Endothelial cell of umbilical vein (primary cell): ENCODE results near the gene OPCML. TPM values are rescaled to one million over a fixed set of nuclear protein-coding genes. Genes with fewer than 3 reads are reported as not detected.

ENCODE experiments used
- BruUV-seq: library from RNA; stranded (reverse); fragments of 400-500 nt; replicated peaks from 2 replicates; lab custom pipeline; 2021; lab: Mats Ljungman, UMichigan
- CTCF ChIA-PET: fragments of 300-600, 350-600 bp; sonication (Branson Sonifier 250); formaldehyde crosslinking; loops from one replicate; lab custom pipeline; 2021; ENCODE audit warnings: antibody characterized with exemption, inconsistent platforms; lab: Charles Lee
- POLR2A ChIA-PET: fragments of 300-600, 350-600 bp; sonication (Branson Sonifier 250); formaldehyde crosslinking; loops from one replicate; lab custom pipeline; 2021; ENCODE audit warnings: antibody characterized with exemption, inconsistent platforms; lab: Charles Lee
- DNase-seq: peaks from one replicate; pipeline ENCODE4 v3.0.0-alpha.2; 2011; ENCODE audit warnings: low read depth, low spot score
- FAIRE-seq: peaks from 2 replicates; lab custom pipeline; 2011; peaks lifted over from hg19 to GRCh38; lab: Jason Lieb, UNC
- H2AFZ ChIP-seq: 2 replicates; pipeline ENCODE4 v1.6.0; 2012; ENCODE audit warnings: low read depth, low read length, control low read depth, inconsistent platforms
- H3K27ac ChIP-seq: 2 replicates; pipeline ENCODE4 v1.5.1; 2011; ENCODE audit warnings: low read depth, mild to moderate bottlenecking, control low read depth, low read length, moderate library complexity; ENCODE audit not compliant: insufficient read depth
- H3K27me3 ChIP-seq, 2 experiments: 2 replicates each; pipeline versions ENCODE4 v1.6.0 to v1.6.1; 2011; ENCODE audit warnings: low read length in 2 of 2, mixed read lengths in 1 of 2; ENCODE audit not compliant: control insufficient read depth in 2 of 2, insufficient read depth in 2 of 2
- H3K36me3 ChIP-seq, 2 experiments: 2 replicates in 1 of 2; 3 replicates in 1 of 2; pipeline ENCODE4 v1.5.1; 2011; ENCODE audit warnings: low read length in 2 of 2, mild to moderate bottlenecking in 1 of 2, moderate library complexity in 1 of 2; ENCODE audit not compliant: control insufficient read depth in 2 of 2, insufficient read depth in 2 of 2; ENCODE audit errors: extremely low read depth in 1 of 2
- H3K4me1 ChIP-seq: 3 replicates; pipeline ENCODE4 v1.5.1; 2011; ENCODE audit warnings: mild to moderate bottlenecking, low read length; ENCODE audit not compliant: control insufficient read depth, insufficient read depth; ENCODE audit errors: extremely low read depth
- H3K4me2 ChIP-seq: 2 replicates; pipeline ENCODE4 v1.6.1; 2011; ENCODE audit warnings: low read length, control low read depth, mixed read lengths; ENCODE audit not compliant: insufficient read depth
- H3K4me3 ChIP-seq, 3 experiments: fragments of 200-600 bp in 1 of 3; sonication (generic), shearing (Covaris generic) in 1 of 3; replicated peaks in 1 of 3; 2 replicates each; pipeline ENCODE4 v1.5.1; 2011 to 2016; ENCODE audit warnings: control low read depth in 3 of 3, low read length in 3 of 3, mild to moderate bottlenecking in 2 of 3, inconsistent platforms in 1 of 3, low read depth in 1 of 3, moderate library complexity in 1 of 3; ENCODE audit not compliant: insufficient read depth in 1 of 3
- H3K79me2 ChIP-seq: 2 replicates; pipeline ENCODE4 v1.6.0; 2012; ENCODE audit warnings: low read length, inconsistent platforms; ENCODE audit not compliant: control insufficient read depth, insufficient read depth
- H3K9ac ChIP-seq: replicated peaks from 2 replicates; pipeline ENCODE3; 2011; ENCODE audit warnings: low read length, control low read depth; ENCODE audit not compliant: insufficient read depth; ENCODE audit errors: extremely low read depth
- H3K9me1 ChIP-seq: replicated peaks from 3 replicates; pipeline ENCODE4 v1.6.0; 2011; ENCODE audit warnings: mild to moderate bottlenecking, low read length; ENCODE audit not compliant: control insufficient read depth, insufficient read depth; ENCODE audit errors: extremely low read depth
- H3K9me3 ChIP-seq: replicated peaks from 2 replicates; pipeline ENCODE4 v1.5.1; 2012; ENCODE audit warnings: low read length, inconsistent platforms; ENCODE audit not compliant: control insufficient read depth, insufficient read depth
- H4K20me1 ChIP-seq: replicated peaks from 2 replicates; pipeline ENCODE3; 2011; ENCODE audit warnings: mild to moderate bottlenecking, low read length; ENCODE audit not compliant: control insufficient read depth, insufficient read depth; ENCODE audit errors: extremely low read depth
- EZH2 ChIP-seq: IDR thresholded peaks from 2 replicates; pipeline ENCODE4 v1.6.1; 2012; ENCODE audit warnings: borderline replicate concordance, low read depth, mild to moderate bottlenecking, moderate library complexity, low read length, inconsistent platforms; ENCODE audit not compliant: severe bottlenecking
- FOS ChIP-seq: IDR thresholded peaks from 2 replicates; pipeline ENCODE4 v1.6.1; 2011; ENCODE audit warnings: mild to moderate bottlenecking, low read length, moderate library complexity, borderline replicate concordance; ENCODE audit not compliant: insufficient read depth
- GATA2 ChIP-seq: IDR thresholded peaks from 2 replicates; pipeline ENCODE4 v1.7.0; 2011; ENCODE audit warnings: low read depth, mild to moderate bottlenecking, moderate library complexity, mixed read lengths, low read length; ENCODE audit not compliant: insufficient read length, insufficient read depth
- JUN ChIP-seq: IDR thresholded peaks from 2 replicates; pipeline ENCODE4 v1.6.1; 2011; ENCODE audit warnings: borderline replicate concordance, low read depth; ENCODE audit not compliant: insufficient read length, insufficient read depth
- MYC ChIP-seq: IDR thresholded peaks from one replicate; pipeline ENCODE4 v1.6.1; 2011; ENCODE audit warnings: mild to moderate bottlenecking, low read depth, low read length
- POLR2A ChIP-seq: IDR thresholded peaks from 2 replicates; pipeline ENCODE4 v1.6.1; 2012; ENCODE audit warnings: low read depth, mild to moderate bottlenecking, control low read depth, low read length
- POLR2AphosphoS5 ChIP-seq: IDR thresholded peaks from 2 replicates; pipeline ENCODE4 v1.6.1; 2012; ENCODE audit warnings: low read depth, mild to moderate bottlenecking, control low read depth, low read length, moderate library complexity; ENCODE audit not compliant: insufficient read depth
- dilution Hi-C: fragments of 300-500 bp; cut with MboI; formaldehyde crosslinking; loops from one replicate; pipeline ENCODE4 v1.15.0; 2019; ENCODE audit warnings: low sequenced_read_pairs; ENCODE audit not compliant: extremely low pct_ligation_motif_present
- intact Hi-C: fragments of 100-400 bp; cut with micrococcal nuclease; formaldehyde crosslinking; loops from one replicate; pipeline ENCODE4 v1.10.0; 2022
- polyA plus RNA-seq, 4 experiments: library from polyadenylated mRNA; depleted of rRNA in 3 of 4; stranded (reverse) in 3 of 4; unstranded in 1 of 4; fragments of >200 nt; gene quantifications; 2 replicates each; pipeline versions ENCODE4 v1.2.1 to v1.2.3, GENCODE V29; 2011 to 2012; ENCODE audit warnings: missing spikeins in 1 of 4
- total RNA-seq: library from RNA; stranded (reverse); gene quantifications from 2 replicates; pipeline ENCODE4 v1.2.3, GENCODE V29; 2021
- TF ChIP-seq, protein P1 (sequence below), 2 donors: IDR thresholded peaks; 1 replicate in 1 of 2; 2 replicates in 1 of 2; pipeline ENCODE4 v1.5.1; 2011; ENCODE audit warnings: low read length in 2 of 2, mild to moderate bottlenecking in 2 of 2, moderate library complexity in 2 of 2, control low read depth in 1 of 2, inconsistent platforms in 1 of 2, low read depth in 1 of 2; ENCODE audit not compliant: insufficient read depth in 1 of 2; ENCODE audit errors: extremely low read depth in 1 of 2
- TF ChIP-seq, protein P2 (sequence below): IDR thresholded peaks from 2 replicates; pipeline ENCODE4 v1.6.1; 2011; ENCODE audit not compliant: insufficient read depth, insufficient read length

Gene OPCML
- total and polyA plus RNA-seq, 2 donors (not counting 3 experiments of a cell fraction or from before 2014, with no cell fraction given) = not detected

DNA sequence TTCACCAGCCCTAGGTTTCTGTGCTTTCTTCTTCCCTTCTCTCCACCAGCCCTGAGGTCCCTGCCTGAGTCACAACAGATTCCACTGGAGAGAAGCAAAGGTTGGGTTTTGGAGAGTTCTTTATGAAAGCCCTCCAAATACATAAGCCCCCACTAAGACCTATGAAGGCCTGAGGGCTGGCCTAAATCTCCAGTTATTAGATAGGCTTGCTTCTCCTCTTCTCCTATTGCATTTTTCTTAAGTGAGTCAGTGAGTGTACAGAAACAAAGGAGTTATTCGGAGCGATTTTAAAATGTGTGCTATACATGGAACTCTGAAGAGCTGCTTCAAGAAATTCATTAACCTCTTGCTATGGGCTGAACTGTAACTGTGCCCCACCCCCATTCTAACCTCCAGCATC is 1057.3 kb downstream of the OPCML start:
- Histone ChIP-seq H3K36me3 (no peaks in the 10 kb centered on the region), H3K27ac (no peak overlapping the region), H3K27me3 (no peaks in the 10 kb centered on the region), H3K9ac (no peak overlapping the region), H3K4me3 (no peak overlapping the region), H2AFZ (no peak overlapping the region), H4K20me1 (no peaks in the 10 kb centered on the region), H3K9me3 (no peaks in the 10 kb centered on the region), H3K9me1 (no peaks in the 10 kb centered on the region), H3K4me2 (no peak overlapping the region), H3K4me1 (no peaks in the 10 kb centered on the region), H3K79me2 (no peaks in the 10 kb centered on the region)
- ChIA-PET POLR2A (no interaction called here), CTCF (no interaction called here)
- DNase-seq = no peak
- no peak for TF ChIP-seq EZH2
- no peak for TF ChIP-seq POLR2A
- TF ChIP-seq, protein P1, sequence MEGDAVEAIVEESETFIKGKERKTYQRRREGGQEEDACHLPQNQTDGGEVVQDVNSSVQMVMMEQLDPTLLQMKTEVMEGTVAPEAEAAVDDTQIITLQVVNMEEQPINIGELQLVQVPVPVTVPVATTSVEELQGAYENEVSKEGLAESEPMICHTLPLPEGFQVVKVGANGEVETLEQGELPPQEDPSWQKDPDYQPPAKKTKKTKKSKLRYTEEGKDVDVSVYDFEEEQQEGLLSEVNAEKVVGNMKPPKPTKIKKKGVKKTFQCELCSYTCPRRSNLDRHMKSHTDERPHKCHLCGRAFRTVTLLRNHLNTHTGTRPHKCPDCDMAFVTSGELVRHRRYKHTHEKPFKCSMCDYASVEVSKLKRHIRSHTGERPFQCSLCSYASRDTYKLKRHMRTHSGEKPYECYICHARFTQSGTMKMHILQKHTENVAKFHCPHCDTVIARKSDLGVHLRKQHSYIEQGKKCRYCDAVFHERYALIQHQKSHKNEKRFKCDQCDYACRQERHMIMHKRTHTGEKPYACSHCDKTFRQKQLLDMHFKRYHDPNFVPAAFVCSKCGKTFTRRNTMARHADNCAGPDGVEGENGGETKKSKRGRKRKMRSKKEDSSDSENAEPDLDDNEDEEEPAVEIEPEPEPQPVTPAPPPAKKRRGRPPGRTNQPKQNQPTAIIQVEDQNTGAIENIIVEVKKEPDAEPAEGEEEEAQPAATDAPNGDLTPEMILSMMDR (IDR thresholded peaks at IDR 0.05; ENCODE audit: extremely low read depth in 1 of 2, insufficient read depth in 1 of 2, low read depth in 1 of 2, low read length in 2 of 2) = no peak
- TF ChIP-seq, protein P2, sequence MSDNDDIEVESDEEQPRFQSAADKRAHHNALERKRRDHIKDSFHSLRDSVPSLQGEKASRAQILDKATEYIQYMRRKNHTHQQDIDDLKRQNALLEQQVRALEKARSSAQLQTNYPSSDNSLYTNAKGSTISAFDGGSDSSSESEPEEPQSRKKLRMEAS = no peak
- TF ChIP-seq GATA2 = no peak
- no peak for TF ChIP-seq JUN
- TF ChIP-seq MYC = no peak
- no peak for TF ChIP-seq FOS
- TF ChIP-seq POLR2AphosphoS5 = no peak
- FAIRE-seq = no peak
- no TSS peak for BruUV-seq
- dilution Hi-C loops (no loop called here), intact Hi-C loops (no loop called here)
